Hematopoietic multipotent progenitor cell (in vitro differentiated cells): Measurements from ENCODE around the gene CAMK2D. TPM values are rescaled to one million over a fixed set of nuclear protein-coding genes. Genes with fewer than 3 reads are reported as not detected.

Source experiments
- DNase-seq, 3 donors: peaks; one replicate each; pipeline ENCODE4 v3.0.0-alpha.2; 2011 to 2015; ENCODE audit warnings: low read depth in 2 of 3, low spot score in 2 of 3
- total RNA-seq: library from RNA; depleted of rRNA; stranded (reverse); fragments of >200 nt; gene quantifications from one replicate; pipeline ENCODE4 v1.2.3, GENCODE V29; 2012

Gene CAMK2D
- total RNA-seq, 1 donor, result 1.3 TPM

DNA sequence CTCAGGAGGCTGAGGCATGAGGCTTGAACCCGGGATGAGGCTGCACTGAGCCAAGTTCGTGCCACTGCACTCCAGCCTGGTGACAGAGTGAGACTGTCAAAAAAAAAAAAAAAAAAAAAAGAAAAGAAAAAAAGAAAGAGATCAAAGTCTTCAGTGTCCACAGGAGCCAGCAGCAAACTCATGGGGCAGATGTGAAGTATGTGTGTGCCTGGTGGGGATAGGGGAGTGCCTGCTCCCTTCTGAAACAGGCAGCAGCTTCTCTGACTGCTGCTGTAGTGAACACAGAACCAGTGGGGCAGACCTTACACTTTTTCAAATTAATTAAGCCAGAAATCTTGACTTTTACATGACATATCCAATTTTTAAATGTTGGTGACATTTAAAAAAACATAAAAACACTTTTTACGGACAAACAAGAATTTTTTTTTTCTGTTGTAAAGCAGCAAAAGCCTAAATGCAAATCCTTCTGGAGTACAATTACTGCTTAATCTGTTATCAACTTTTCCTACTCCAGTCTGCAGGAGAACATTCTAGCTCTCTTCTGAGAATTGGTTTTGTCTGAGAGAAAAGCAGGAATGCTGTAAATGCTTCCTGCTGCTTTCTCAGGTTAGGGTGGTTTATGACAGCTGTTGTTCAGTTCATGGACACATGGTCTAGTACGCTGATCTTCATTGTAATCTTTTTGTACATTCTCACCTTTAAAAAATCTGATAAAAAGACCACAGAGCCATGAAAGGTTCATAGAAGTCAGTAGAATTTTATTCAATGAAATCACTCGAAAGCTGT, 311.1 kb downstream of the CAMK2D start:
- DNase-seq, result no peak

DNA sequence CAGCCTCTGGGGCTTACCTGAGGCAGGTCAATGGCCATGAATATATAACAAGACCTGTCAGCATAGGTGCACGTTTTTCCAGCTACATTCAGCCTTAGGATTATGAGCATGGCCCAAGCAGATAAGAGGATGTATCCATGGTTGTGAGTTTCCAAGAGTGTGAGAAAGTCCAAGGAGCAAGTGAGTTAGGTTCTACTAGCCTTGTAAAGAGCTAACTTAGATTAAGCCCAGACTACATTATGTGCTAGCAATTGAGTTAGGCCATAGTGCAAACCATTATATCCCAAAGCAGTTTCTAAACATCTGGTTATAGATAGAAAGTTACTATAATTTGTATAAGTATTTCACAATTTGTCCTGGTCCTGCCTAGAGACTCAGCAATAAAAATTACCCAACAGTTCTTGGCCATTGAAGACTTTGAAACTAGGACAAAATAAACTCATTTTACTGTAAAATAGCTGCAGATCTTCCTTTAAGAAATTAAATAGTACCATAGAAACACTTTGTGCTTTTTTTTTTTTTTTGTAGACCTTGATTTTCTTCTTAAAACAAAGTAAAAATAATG, 312.0 kb downstream of the CAMK2D start:
- DNase-seq, result no peak

DNA sequence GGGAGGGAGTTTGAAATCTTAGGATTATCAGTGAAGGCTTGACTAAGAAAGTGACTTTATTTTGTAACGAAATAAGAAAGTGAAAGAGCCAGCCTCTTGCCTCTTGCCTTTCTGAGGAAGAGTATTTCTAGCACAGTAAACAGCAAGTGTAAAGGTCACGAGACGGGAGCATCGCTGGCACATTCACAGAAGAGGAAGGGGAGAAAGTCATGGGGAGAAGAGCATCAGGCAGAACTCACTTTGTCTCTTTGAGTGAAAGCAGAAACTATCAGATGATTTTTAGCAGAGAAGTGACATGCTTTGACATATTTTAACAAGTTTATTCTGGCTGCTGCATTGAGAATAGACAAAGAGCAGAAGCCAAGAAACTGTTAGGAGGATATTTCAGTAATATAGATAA, 313.8 kb downstream of the CAMK2D start:
- DNase-seq, result no peak

DNA sequence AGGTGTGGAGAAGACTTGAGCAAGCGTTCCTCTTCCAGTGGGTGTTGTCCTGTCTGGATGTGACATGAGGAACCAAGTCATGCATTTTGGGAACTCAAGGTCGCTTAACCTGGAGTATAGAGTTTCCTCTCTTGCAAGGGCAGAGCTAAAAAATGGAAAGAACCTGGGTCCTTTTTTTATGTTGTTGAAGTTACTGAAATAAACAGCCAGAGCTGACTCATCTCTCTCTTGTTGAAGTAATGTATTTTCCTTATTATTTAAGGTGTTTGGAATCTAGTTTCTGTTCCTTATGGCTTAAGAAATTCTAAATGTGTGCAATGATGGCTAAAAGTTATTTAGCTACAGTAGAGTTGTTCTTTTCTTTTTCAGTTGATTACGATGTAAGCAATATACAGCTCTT, 314.5 kb downstream of the CAMK2D start:
- DNase-seq, result no peak

DNA sequence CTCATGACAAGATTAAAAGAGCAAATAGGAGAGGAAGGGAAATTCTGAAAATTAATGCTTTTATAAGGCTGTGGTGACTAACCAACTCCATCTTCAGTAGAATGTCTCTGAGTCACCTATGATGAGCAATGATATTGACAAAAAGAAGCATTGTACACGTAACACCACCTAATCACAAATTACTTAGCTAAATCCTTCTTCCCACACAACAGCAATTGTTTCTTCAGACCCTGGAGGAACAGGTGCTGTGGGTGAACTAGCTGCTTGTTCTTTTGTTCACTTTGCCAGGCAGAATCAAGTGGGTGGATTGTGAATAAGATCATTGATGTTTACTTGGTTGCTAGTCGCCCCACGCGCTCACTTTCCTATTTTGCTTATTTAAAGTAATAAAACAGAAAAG, 315.5 kb downstream of the CAMK2D start:
- DNase-seq, result no peak

DNA sequence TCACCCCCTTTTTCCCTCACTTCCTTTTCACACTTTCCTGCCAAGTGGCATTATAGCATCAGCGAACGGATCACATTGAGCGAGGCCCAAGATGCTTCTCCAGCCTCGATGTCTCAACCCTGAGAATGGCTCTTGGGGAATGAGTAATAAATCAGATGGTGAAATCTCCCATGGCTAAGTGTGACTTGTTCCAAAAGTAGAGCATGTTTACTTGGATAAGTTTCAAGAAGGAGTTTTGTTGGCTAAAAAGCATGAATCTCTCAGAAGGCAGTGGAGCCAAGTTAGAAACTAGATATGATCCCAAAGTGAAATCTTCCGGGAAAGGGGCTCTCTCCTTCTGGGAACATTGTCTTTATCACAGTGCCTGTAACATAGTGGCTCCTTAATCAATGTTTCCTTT, 316.3 kb downstream of the CAMK2D start:
- no peak for DNase-seq

DNA sequence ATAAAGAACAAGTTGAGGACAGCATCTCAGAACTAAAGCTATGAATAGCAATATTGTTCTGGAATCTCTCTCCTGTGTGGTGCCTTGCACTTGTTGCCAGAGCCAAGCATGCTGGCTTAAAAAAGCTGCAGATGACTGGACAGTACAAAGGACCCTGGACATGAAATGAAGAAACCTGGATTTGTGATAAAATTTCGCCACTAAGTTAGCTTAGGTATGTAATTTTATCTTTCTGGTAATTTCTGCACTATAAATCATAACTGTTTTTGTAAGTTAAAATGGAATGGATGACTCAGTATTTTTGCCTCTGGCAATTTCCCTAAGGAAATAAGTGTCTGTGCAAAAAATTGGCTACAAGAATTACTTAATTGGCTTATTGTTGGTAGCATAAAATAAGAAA, 317.2 kb downstream of the CAMK2D start:
- DNase-seq, result no peak

DNA sequence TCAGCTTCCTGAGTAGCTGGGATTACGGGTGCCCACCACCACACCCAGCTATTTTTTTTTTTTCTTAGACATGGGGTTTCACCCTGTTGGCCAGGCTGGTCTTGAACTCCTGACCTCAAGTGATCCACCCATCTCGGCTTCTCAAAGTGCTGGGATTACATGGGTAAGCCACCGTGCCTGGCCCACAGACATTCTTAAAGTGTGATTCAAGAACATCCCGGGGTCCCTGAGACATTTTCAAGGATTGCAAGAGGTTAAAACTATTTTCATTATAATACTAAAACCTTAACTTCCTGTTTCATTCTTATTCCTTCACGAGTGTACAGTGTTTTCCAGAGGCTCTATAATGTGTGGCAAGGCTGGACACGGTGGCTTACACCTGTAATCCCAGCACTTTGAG, 318.7 kb downstream of the CAMK2D start:
- DNase-seq, result no peak

DNA sequence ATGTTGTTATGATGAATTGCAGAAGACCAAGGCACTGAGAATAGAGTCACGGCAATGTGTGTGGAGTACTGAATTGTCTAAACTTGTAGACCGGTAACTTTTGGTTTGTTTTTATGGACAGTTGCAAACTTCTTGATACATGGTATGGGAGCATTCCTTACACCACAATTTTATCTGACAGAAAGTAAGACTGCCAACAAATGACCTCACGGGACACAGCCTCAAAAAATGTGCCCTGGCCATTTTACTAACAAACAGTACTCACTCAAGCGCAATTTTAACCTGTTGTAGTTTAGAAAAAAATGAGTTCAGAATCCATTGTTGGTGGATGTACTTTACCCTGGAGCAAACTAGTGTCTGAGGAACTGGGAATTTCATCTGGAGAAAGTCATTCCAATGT, 321.2 kb downstream of the CAMK2D start:
- no peak for DNase-seq

DNA sequence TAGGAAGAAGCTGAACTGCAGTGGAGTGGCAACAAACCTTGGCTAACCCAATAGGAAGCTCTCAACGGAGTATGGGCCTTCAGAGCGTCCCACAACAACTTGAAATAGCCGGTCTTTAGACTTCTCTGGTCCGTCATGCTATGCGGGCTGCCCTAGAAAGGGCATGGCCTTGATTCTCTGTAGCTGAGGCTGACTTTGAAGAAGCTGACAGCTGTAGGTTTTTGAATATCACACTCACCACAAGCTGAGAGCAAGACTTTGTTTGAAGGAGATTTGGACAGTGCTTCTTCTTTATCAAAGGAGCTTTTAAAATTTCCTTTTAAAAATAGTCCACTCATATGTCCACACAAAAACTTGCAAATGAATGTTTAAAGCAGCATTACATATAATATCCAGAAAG, 322.9 kb downstream of the CAMK2D start:
- no peak for DNase-seq

DNA sequence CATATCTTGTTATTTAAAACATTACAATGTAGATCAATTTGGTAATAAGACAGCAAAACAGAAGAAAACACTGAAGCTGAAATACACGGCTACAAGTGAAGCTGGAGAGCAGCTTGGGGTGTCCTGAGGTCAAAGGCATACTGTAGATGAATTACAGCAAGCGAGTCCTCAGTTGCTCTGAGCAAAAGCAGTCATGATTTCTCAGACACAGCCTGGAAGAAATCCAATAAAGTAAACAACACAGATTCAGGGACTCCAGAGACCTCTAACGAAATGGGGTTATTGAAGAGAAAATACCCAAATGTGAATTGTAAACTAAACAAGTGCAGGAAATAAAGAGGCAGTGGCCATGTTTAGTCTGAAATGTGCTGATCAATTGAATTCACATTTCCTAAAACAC, 324.4 kb downstream of the CAMK2D start:
- no peak for DNase-seq

DNA sequence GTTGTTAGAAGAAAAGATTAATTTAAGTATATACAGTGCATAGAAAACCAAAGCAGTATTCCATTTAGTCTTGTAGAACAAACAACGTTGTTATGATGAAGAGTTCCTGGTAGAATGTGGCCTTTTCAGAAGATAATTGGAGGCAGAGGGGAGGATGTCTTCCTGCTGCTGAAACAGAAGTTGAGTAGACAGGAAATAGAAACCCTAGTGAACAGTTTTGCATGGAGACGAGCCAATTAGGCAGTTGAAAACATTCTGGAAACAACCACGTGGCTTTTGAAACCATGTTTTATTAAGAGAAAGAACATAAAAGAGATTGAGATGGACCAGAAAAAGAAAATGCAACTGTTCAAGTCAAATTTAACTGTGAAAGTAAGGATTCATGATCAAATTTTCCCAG, 325.2 kb downstream of the CAMK2D start:
- DNase-seq, result no peak

DNA sequence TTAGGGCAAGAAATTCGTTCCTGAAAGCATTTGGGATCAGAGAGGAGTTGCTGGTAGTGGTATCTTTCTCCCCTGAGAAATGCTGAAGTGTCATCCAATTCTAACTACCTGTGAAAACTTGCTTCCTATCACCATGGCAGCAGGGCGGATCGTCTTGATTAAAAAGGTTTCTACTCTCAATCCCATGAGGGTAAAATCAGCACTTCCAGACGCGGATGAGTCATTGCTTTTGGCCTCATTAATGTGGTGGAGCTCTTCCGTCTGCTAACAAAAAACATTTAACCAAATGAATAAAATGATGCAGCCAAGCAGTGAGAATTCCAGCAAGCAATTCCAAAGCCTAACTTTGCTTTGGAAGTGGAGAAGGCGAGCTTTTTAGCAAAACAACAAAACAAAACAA, 325.6 kb downstream of the CAMK2D start:
- no peak for DNase-seq

DNA sequence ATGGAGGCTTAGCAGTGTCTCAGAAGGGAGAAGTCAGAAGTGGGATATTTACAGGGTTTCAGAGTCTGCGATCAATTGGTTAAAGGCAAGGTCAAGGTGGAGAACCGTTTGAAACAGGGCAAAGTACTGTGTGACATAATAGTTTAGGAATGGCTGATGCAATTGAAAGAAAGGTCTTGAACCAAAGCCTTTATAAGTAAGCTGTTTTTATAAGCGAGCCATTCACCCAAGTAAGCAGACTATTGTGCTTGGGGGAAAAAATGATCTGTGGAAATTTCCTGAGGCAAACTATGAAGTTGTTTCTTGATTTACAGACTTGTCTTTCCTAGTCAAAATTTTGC, 327.3 kb downstream of the CAMK2D start:
- no peak for DNase-seq

DNA sequence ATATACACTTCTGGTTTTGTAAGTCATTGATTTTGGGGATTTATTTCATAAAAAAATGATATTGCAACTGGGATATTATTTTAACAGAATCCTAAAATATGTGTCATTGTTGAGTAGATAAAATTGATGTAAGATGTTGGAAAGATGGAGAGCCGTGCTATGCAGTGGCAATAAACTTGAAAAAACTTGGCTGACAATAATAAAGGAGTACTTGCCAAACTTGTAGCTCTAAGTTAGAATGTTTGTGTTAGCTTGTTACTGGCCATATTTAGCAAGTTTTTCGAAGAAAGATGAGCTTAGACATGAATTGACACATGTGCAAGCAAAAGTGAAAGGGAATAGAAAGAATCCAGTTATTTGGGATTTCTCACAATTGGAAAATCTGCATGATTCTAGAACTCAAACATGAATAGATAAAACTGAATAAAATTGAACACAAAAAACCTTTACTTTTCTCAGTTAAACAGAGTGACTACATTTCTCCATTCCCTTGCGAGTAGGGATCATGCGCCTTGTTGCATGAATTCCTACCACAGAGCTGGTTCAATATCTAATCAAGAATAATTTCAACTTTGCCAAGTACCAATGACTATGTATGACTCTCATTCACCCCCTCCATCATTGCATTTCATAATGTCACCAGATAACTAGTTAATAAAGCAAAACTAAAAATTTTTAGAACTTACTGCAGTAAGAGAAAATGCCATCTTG, 327.8 kb downstream of the CAMK2D start:
- DNase-seq, result no peak

DNA sequence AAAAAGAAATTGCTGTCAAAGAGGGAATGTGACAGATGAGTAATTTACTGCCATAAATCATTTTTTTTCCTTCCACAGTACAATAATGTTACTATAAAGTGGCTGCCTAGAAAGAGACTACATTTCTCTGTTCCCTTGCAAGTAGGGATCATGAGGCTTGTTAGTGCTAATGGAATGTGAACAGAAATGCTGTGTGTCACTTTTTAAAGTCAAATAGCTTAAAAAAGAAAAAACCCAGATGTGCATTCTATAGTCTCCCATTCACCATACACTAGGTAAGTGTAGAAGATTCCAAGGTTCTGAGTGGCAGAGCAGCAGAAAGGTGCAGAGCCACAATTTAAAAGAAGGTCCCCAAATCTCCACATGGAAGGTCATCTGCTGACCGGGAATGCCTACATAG, 328.4 kb downstream of the CAMK2D start:
- DNase-seq, result no peak

DNA sequence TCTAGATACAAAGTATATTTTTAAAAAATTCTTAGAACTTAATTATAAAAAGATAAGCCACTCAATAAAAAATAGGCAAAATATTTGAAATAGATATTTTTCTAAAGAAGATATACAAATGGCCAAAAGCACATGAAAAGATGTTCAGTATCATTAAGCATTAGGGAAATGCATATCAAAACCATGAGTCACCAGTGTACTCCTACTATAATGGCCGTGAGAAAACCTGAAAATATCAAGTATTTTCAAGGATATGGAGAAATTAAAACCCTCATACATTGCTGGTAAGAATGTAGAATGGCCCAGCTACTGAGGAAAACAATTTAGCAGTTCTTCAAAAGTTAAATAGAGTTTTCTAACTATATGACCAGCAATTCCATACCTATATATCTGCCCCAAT, 337.9 kb downstream of the CAMK2D start:
- no peak for DNase-seq

DNA sequence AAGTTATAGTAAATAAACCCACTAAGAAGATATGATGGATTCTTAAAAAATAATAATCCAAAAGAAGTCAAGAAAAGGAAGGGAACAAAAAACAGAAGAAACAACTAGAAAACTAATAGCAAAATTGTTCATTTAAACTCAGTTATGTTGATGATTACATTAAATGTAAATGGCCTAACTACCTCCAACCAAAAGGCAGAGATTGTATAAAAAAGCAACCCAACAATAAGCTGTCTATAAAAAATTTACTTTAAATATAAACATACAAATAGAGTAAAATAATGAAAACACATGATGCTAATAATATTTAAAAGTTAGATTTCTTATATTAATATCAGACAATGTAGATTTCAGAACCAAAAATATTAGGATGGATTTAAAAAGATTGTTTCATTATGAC, 340.6 kb downstream of the CAMK2D start:
- DNase-seq, result no peak

DNA sequence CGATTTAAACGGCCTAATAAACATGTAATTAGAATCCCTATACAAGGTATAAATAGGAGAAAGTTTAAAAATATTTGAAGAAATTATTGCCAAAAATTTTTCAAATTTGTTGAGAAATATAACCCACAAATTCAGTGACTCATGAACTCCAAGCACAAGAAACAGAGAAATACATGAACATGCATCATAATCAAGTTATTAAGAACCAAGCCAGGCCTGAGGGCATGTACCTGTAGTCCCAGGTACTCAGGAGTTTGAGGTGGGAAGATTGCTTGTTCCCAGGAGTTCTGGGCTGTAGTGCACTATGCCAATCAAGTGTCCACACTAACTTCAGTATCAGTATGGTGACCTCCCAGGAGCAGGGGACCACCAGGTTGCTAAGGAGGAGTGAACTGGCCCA, 341.9 kb downstream of the CAMK2D start:
- DNase-seq, result no peak

DNA sequence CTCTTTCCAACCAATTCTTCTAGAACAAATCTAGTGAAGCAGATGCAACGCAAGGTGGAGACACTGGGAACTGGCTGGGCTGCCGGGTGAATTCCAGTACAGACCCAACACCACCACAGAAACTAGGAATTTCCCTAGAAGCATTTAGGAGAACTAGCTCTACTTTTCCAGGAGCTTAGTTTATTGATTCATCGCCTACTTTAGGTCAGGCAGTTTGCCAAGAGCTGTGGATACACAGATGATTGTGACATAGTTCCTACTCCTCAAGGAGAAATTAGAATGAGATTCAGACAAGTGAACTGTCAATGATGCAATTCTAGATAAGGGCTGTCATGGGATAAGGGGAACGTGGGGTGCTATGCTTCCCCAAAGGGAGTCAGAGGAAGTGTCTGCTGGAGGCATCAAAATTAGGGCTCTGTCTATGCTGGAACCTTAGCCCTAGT, 350.0 kb downstream of the CAMK2D start:
- DNase-seq, result no peak

DNA sequence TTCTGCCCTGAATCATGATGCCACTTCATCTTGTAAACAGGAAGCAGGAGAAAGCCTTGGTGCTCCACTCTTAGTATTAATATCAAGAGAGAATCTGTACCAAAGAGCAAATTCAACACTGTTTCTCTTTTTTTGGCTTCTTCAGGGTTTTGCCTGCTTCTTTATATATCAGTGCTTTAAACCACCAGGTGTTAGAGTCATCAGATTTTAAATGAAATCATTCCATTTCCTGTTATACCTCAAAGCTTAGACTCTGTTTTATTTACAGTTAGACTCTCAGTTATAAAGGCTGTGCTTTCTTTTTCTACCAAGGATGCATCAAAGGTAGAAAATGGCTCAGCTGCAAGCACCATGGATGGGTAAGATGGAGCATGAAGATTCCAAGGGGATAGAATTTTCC, 350.9 kb downstream of the CAMK2D start:
- DNase-seq, result no peak

DNA sequence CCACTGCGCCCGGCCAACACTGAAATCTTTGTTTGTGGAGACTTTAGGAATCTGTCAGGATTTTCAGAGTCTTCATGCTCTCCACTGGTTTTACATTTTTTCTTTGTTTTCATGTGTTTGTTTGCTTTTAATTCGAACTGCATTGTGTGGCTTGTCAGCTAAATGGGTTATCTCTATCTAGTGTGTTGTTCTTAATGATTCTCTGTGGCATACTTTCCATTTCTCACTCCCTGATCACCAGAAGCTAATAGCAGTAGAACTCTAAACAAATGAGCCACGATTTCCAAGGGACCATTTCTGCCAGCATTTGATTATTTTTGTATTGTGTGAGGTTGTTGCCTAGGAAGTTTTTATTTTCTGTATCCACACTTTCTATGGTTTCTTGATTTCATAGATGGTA, 352.4 kb downstream of the CAMK2D start:
- no peak for DNase-seq
